UCSD-AML1 (cell line): ENCODE data around the gene CCDC148.
"Not testable (repeated sequence)": the region's sequence is repeated elsewhere in the genome, so short reads cannot be mapped to it uniquely, and the experiment has no call there.

ENCODE experiments used
- DNase-seq: peaks from one replicate; lab custom pipeline; 2025; ENCODE audit not compliant: unreplicated experiment; lab: John Stamatoyannopoulos, UW

CCDC148 gene

GRCh38 chr2:158366342-158366741, 90.2 kb downstream of the CCDC148 start:
- DNase-seq = no peak

- DNase-seq = peak; percentile 9
Observed at GRCh38 chr2:158359846-158360245, 96.7 kb downstream of the CCDC148 start.

- DNase-seq = no peak
Observed at GRCh38 chr2:158357699-158358098, 98.9 kb downstream of the CCDC148 start.

- DNase-seq = no peak
Observed at GRCh38 chr2:158357122-158357521, 99.4 kb downstream of the CCDC148 start.

- DNase-seq = not testable (repeated sequence)
Observed at GRCh38 chr2:158351466-158351816, 105.1 kb downstream of the CCDC148 start.

- DNase-seq = not testable (repeated sequence)
Observed at GRCh38 chr2:158350751-158351465, 105.6 kb downstream of the CCDC148 start.

DNA sequence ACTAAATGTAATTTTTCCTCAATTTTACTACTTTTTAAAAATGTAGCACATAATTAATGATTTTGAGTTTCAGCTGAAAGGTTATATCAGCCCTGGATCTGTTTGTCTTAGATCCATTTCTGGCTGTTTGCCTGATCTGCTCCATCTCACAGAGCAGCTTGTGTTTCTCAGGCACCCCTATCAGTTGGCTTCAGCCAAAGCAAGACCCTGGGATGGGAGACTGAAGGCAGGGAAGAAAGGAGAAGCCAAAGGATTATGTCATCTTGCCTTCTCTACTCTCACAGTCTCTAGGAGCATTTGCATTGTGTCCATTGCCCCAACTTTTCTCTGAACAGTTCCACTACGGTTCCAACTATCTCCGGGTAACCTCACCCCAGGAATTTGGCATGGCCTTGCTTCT, 110.5 kb downstream of the CCDC148 start:
- no peak for DNase-seq

- DNase-seq = no peak
Observed at GRCh38 chr2:158339513-158339912, 117.0 kb downstream of the CCDC148 start.

DNA sequence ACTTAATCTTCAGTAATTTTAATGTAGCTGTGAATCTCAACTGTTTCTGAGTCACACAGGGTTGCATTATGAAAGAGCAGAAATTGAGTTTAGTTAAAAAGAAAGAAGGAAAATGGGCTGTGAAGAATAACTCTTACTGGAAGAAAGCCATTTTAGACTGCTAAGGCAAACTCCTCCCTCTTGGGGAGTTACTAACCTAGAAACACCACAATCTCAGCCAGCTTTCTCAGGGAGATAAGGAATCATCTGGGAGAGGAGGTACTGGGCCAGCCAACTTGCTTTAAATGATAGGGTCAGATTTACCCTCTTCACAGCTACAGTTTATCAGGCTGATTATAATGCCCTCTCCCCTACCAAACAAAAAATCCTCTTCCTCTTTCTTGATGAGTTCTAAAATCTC, 119.5 kb downstream of the CCDC148 start:
- no peak for DNase-seq

GRCh38 chr2:158331799-158332198, 124.8 kb downstream of the CCDC148 start:
- DNase-seq = not testable (repeated sequence)

DNA sequence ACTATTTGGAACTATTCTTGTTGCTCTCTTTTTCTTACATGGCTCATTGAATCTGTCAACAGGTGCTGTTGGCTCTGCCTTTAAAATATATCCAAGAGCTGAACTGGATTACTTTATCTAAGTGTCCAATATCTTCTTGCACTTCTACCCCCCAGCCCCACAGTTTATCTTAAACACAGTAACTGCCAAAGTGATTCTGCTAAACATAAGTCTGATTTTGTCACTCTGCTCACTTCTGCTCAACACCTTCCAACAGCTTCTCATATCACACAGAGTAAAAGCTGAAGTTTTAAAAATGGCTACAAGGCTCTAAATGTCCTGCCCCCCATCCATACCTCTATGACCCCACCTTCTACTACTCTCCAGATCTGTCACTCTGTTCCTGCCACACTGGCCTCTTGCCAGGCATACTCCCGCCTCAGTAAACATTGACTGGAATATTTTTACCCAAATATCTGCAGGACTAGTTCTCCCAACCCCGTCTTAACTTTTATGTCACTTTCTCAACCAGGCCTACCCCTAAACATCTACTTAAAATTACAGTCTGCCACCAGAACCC, 130.7 kb downstream of the CCDC148 start:
- no peak for DNase-seq

GRCh38 chr2:158325031-158325781, 131.3 kb downstream of the CCDC148 start:
- DNase-seq = no peak

- DNase-seq = no peak
Observed at GRCh38 chr2:158323381-158323780, 133.2 kb downstream of the CCDC148 start.

DNA sequence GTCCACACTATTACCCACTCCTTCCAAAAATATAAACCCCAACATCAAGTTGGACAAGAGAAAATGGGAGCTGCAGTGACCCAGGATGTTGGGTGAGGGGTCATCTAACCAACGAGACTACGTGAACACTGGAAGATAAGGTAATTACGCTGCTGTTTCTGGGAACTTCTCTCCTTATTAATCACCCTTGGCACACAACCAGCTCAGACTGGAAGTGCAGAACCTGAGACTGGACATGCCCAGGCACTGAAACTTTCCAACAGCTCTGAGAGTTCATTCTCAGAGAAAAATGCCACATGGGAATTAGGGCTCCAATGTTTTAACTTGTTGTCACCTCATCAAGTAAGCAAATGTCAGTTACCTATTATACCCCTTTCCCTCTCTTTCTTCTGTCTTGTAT, 135.3 kb downstream of the CCDC148 start:
- DNase-seq = no peak

GRCh38 chr2:158319269-158319668, 137.3 kb downstream of the CCDC148 start:
- DNase-seq = no peak

GRCh38 chr2:158317642-158318041, 138.9 kb downstream of the CCDC148 start:
- DNase-seq = no peak

GRCh38 chr2:158315803-158316414, 140.6 kb downstream of the CCDC148 start:
- no peak for DNase-seq

DNA sequence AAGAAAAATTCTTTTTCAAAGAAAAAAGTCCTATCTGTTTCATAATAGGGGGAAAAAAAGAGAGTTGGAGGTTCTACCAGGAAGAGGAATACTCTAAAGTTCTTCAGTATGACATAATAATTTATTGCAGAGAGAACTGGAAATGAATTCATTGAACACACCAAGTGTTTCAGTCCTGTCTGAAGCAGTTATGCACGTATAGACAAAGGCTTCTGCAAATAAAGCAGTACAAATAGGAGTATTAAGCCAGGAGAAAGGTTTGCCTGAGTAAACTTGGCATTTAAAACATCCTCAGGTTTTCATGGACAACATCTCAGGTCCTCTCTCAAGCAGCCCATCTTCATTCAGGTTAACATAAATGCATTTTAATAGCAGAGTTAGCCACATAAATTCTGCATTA, 141.6 kb downstream of the CCDC148 start:
- DNase-seq = no peak

- no peak for DNase-seq
Observed at GRCh38 chr2:158313734-158314133, 142.8 kb downstream of the CCDC148 start.

DNA sequence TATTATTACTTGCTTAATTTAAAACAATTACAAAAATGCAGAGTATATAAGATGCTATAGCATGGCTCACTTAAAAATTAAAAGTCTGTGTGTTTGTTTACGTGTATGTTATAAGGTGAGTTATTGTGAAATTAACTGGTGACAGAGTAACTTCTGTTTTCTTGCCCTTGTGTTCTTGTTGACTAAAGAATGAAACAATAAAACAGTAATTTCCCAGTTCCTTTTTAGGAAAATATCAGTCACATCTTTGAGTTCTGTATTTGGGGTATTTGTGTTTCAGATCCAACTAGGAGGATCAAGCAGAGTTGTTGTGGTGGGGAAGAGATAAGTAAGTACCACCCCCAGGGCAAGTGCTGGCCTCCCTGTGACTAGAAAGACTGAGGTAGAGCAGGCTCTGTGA, 143.6 kb downstream of the CCDC148 start:
- no peak for DNase-seq

GRCh38 chr2:158310407-158310806, 146.1 kb downstream of the CCDC148 start:
- not testable (repeated sequence) for DNase-seq

GRCh38 chr2:158305501-158305900, 151.1 kb downstream of the CCDC148 start:
- no peak for DNase-seq
